Measurements from ENCODE around the gene WDR73.
"Not testable (repeated sequence)": the region's sequence is repeated elsewhere in the genome, so short reads cannot be mapped to it uniquely, and the experiment has no call there.

WDR73 gene

GRCh38 chr15:84653910-84654688 is at the start of gene WDR73:
WDR73 (minus strand) TSS chr15:84654283; CDS start chr15:84654274, 9 bp downstream.
- peaks cover 20 to 36% of the 10 kb centered on the region in 2 donors for H3K4me1 ChIP-seq (ENCODE audit: control insufficient read depth in 2 of 2, insufficient read depth in 2 of 2, low read length in 2 of 2)
- peak within 1 kb of the TSS; percentile 82 to 94 for H3K9ac ChIP-seq (ENCODE audit: low read depth in 1 of 2, low read length in 2 of 2)
- H3K27me3 ChIP-seq (ENCODE audit: control insufficient read depth in 2 of 2, insufficient read depth in 2 of 2, low read length in 2 of 2) = no peaks in the 10 kb centered on the region
- H3K36me3 ChIP-seq (ENCODE audit: control insufficient read depth in 2 of 2, insufficient read depth in 2 of 2, low read length in 2 of 2) = peaks cover 8 to 17% of the 10 kb centered on the region in 2 donors
- H3K9me3 ChIP-seq (ENCODE audit: control insufficient read depth in 2 of 2, low read length in 2 of 2) = no peaks in the 10 kb centered on the region
- H3K27ac ChIP-seq (ENCODE audit: low read depth in 2 of 2, low read length in 2 of 2) = peak within 1 kb of the TSS; percentile 81 to 88
- H3K4me3 ChIP-seq (ENCODE audit: low read length in 2 of 2) = peak within 1 kb of the TSS; percentile 97 to 98

GRCh38 chr15:84703808-84704207 is 49.7 kb upstream of the WDR73 start:
- Histone ChIP-seq H3K4me3 (ENCODE audit: low read length in 2 of 2) (no peak overlapping the region), H3K27me3 (ENCODE audit: control insufficient read depth in 2 of 2, insufficient read depth in 2 of 2, low read length in 2 of 2) (no peaks in the 10 kb centered on the region), H3K36me3 (ENCODE audit: control insufficient read depth in 2 of 2, insufficient read depth in 2 of 2, low read length in 2 of 2) (no peaks in the 10 kb centered on the region), H3K9me3 (ENCODE audit: control insufficient read depth in 2 of 2, low read length in 2 of 2) (no peaks in the 10 kb centered on the region), H3K9ac (ENCODE audit: low read depth in 1 of 2, low read length in 2 of 2) (no peak overlapping the region), H3K4me1 (ENCODE audit: control insufficient read depth in 2 of 2, insufficient read depth in 2 of 2, low read length in 2 of 2) (peaks cover 0 to 9% of the 10 kb centered on the region in 2 donors), H3K27ac (ENCODE audit: low read depth in 2 of 2, low read length in 2 of 2) (no peak overlapping the region)

- no peak overlapping the region for H3K4me3 ChIP-seq (ENCODE audit: low read length in 2 of 2)
- H3K9ac ChIP-seq (ENCODE audit: low read depth in 1 of 2, low read length in 2 of 2) = no peak overlapping the region
- H3K4me1 ChIP-seq (ENCODE audit: control insufficient read depth in 2 of 2, insufficient read depth in 2 of 2, low read length in 2 of 2) = peaks cover 0 to 9% of the 10 kb centered on the region in 2 donors
These were observed 48.9 kb upstream of the WDR73 start for GRCh38 chr15:84702961-84703482.

GRCh38 chr15:84699538-84700191 is 45.6 kb upstream of the WDR73 start:
- Histone ChIP-seq H3K27ac (ENCODE audit: low read depth in 2 of 2, low read length in 2 of 2) (no peak overlapping the region), H3K9me3 (ENCODE audit: control insufficient read depth in 2 of 2, low read length in 2 of 2) (no peaks in the 10 kb centered on the region), H3K36me3 (ENCODE audit: control insufficient read depth in 2 of 2, insufficient read depth in 2 of 2, low read length in 2 of 2) (no peaks in the 10 kb centered on the region), H3K9ac (ENCODE audit: low read depth in 1 of 2, low read length in 2 of 2) (no peak overlapping the region), H3K4me1 (ENCODE audit: control insufficient read depth in 2 of 2, insufficient read depth in 2 of 2, low read length in 2 of 2) (peaks cover 0 to 7% of the 10 kb centered on the region in 2 donors), H3K27me3 (ENCODE audit: control insufficient read depth in 2 of 2, insufficient read depth in 2 of 2, low read length in 2 of 2) (no peaks in the 10 kb centered on the region), H3K4me3 (ENCODE audit: low read length in 2 of 2) (no peak overlapping the region)

More at GRCh38 chr15:84702961-84703482, 48.9 kb upstream of the WDR73 start:
- no peak overlapping the region for H3K27ac ChIP-seq (ENCODE audit: low read depth in 2 of 2, low read length in 2 of 2)
- no peaks in the 10 kb centered on the region for H3K36me3 ChIP-seq (ENCODE audit: control insufficient read depth in 2 of 2, insufficient read depth in 2 of 2, low read length in 2 of 2)
- H3K27me3 ChIP-seq (ENCODE audit: control insufficient read depth in 2 of 2, insufficient read depth in 2 of 2, low read length in 2 of 2) = no peaks in the 10 kb centered on the region
- no peaks in the 10 kb centered on the region for H3K9me3 ChIP-seq (ENCODE audit: control insufficient read depth in 2 of 2, low read length in 2 of 2)

- Histone ChIP-seq H3K27ac (ENCODE audit: low read depth in 2 of 2, low read length in 2 of 2) (no peak overlapping the region), H3K9ac (ENCODE audit: low read depth in 1 of 2, low read length in 2 of 2) (no peak overlapping the region), H3K27me3 (ENCODE audit: control insufficient read depth in 2 of 2, insufficient read depth in 2 of 2, low read length in 2 of 2) (no peaks in the 10 kb centered on the region), H3K9me3 (ENCODE audit: control insufficient read depth in 2 of 2, low read length in 2 of 2) (no peaks in the 10 kb centered on the region), H3K4me3 (ENCODE audit: low read length in 2 of 2) (no peak overlapping the region), H3K4me1 (ENCODE audit: control insufficient read depth in 2 of 2, insufficient read depth in 2 of 2, low read length in 2 of 2) (no peaks in the 10 kb centered on the region), H3K36me3 (ENCODE audit: control insufficient read depth in 2 of 2, insufficient read depth in 2 of 2, low read length in 2 of 2) (no peaks in the 10 kb centered on the region)
These were observed 43.3 kb upstream of the WDR73 start for GRCh38 chr15:84697236-84697990.

GRCh38 chr15:84696757-84697156 is 42.7 kb upstream of the WDR73 start:
- H3K4me1 ChIP-seq (ENCODE audit: control insufficient read depth in 2 of 2, insufficient read depth in 2 of 2, low read length in 2 of 2) = no peaks in the 10 kb centered on the region
- no peaks in the 10 kb centered on the region for H3K9me3 ChIP-seq (ENCODE audit: control insufficient read depth in 2 of 2, low read length in 2 of 2)
- no peaks in the 10 kb centered on the region for H3K27me3 ChIP-seq (ENCODE audit: control insufficient read depth in 2 of 2, insufficient read depth in 2 of 2, low read length in 2 of 2)
- no peak overlapping the region for H3K27ac ChIP-seq (ENCODE audit: low read depth in 2 of 2, low read length in 2 of 2)
- no peak overlapping the region for H3K4me3 ChIP-seq (ENCODE audit: low read length in 2 of 2)
- H3K9ac ChIP-seq (ENCODE audit: low read depth in 1 of 2, low read length in 2 of 2) = no peak overlapping the region
- H3K36me3 ChIP-seq (ENCODE audit: control insufficient read depth in 2 of 2, insufficient read depth in 2 of 2, low read length in 2 of 2) = no peaks in the 10 kb centered on the region

- H3K27ac ChIP-seq (ENCODE audit: low read depth in 2 of 2, low read length in 2 of 2) = no peak overlapping the region
- no peak overlapping the region for H3K9ac ChIP-seq (ENCODE audit: low read depth in 1 of 2, low read length in 2 of 2)
- no peaks in the 10 kb centered on the region for H3K9me3 ChIP-seq (ENCODE audit: control insufficient read depth in 2 of 2, low read length in 2 of 2)
- peaks cover 13 to 16% of the 10 kb centered on the region in 2 donors for H3K36me3 ChIP-seq (ENCODE audit: control insufficient read depth in 2 of 2, insufficient read depth in 2 of 2, low read length in 2 of 2)
- no peak overlapping the region for H3K4me3 ChIP-seq (ENCODE audit: low read length in 2 of 2)
- no peaks in the 10 kb centered on the region for H3K4me1 ChIP-seq (ENCODE audit: control insufficient read depth in 2 of 2, insufficient read depth in 2 of 2, low read length in 2 of 2)
- no peaks in the 10 kb centered on the region for H3K27me3 ChIP-seq (ENCODE audit: control insufficient read depth in 2 of 2, insufficient read depth in 2 of 2, low read length in 2 of 2)
These were observed 36.3 kb upstream of the WDR73 start for GRCh38 chr15:84690342-84690741.

GRCh38 chr15:84689858-84690257 is 35.8 kb upstream of the WDR73 start:
- Histone ChIP-seq H3K9ac (ENCODE audit: low read depth in 1 of 2, low read length in 2 of 2) (no peak overlapping the region), H3K27me3 (ENCODE audit: control insufficient read depth in 2 of 2, insufficient read depth in 2 of 2, low read length in 2 of 2) (no peaks in the 10 kb centered on the region), H3K9me3 (ENCODE audit: control insufficient read depth in 2 of 2, low read length in 2 of 2) (no peaks in the 10 kb centered on the region), H3K27ac (ENCODE audit: low read depth in 2 of 2, low read length in 2 of 2) (no peak overlapping the region), H3K4me1 (ENCODE audit: control insufficient read depth in 2 of 2, insufficient read depth in 2 of 2, low read length in 2 of 2) (no peaks in the 10 kb centered on the region), H3K4me3 (ENCODE audit: low read length in 2 of 2) (no peak overlapping the region), H3K36me3 (ENCODE audit: control insufficient read depth in 2 of 2, insufficient read depth in 2 of 2, low read length in 2 of 2) (peaks cover 13 to 16% of the 10 kb centered on the region in 2 donors)

- not testable (repeated sequence) for H3K4me3 ChIP-seq (ENCODE audit: low read length in 2 of 2); H3K27ac ChIP-seq (ENCODE audit: low read depth in 2 of 2, low read length in 2 of 2); H3K9ac ChIP-seq (ENCODE audit: low read depth in 1 of 2, low read length in 2 of 2); H3K27me3 ChIP-seq (ENCODE audit: control insufficient read depth in 2 of 2, insufficient read depth in 2 of 2, low read length in 2 of 2); H3K4me1 ChIP-seq (ENCODE audit: control insufficient read depth in 2 of 2, insufficient read depth in 2 of 2, low read length in 2 of 2); H3K9me3 ChIP-seq (ENCODE audit: control insufficient read depth in 2 of 2, low read length in 2 of 2)
- peaks cover 19 to 25% of the 10 kb centered on the region in 2 donors for H3K36me3 ChIP-seq (ENCODE audit: control insufficient read depth in 2 of 2, insufficient read depth in 2 of 2, low read length in 2 of 2)
These were observed 32.4 kb upstream of the WDR73 start for GRCh38 chr15:84686446-84686845.

- no peaks in the 10 kb centered on the region for H3K4me1 ChIP-seq (ENCODE audit: control insufficient read depth in 2 of 2, insufficient read depth in 2 of 2, low read length in 2 of 2)
- H3K9me3 ChIP-seq (ENCODE audit: control insufficient read depth in 2 of 2, low read length in 2 of 2) = no peaks in the 10 kb centered on the region
- peaks cover 13 to 21% of the 10 kb centered on the region in 2 donors for H3K36me3 ChIP-seq (ENCODE audit: control insufficient read depth in 2 of 2, insufficient read depth in 2 of 2, low read length in 2 of 2)
- H3K27me3 ChIP-seq (ENCODE audit: control insufficient read depth in 2 of 2, insufficient read depth in 2 of 2, low read length in 2 of 2) = no peaks in the 10 kb centered on the region
- no peak overlapping the region for H3K9ac ChIP-seq (ENCODE audit: low read depth in 1 of 2, low read length in 2 of 2)
- H3K27ac ChIP-seq (ENCODE audit: low read depth in 2 of 2, low read length in 2 of 2) = no peak overlapping the region
- H3K4me3 ChIP-seq (ENCODE audit: low read length in 2 of 2) = no peak overlapping the region
These were observed 31.2 kb upstream of the WDR73 start for GRCh38 chr15:84685304-84685703.

Measured in mucosa of rectum (tissue), 2 donors.